Osteocyte (in vitro differentiated cells): Measurements from ENCODE around the gene ACOXL. TPM values are rescaled to one million over a fixed set of nuclear protein-coding genes. Genes with fewer than 3 reads are reported as not detected.

Experiments
- DNase-seq: peaks from one replicate; pipeline ENCODE4 v3.0.0; 2021; ENCODE audit warnings: mixed read lengths; ENCODE audit not compliant: unreplicated experiment; ENCODE audit errors: extremely low spot score
- H3K27ac Mint-ChIP-seq: one replicate; pipeline ENCODE4 v1.8.0; 2021; ENCODE audit warnings: mild to moderate bottlenecking, mixed read lengths; ENCODE audit not compliant: unreplicated experiment
- H3K27me3 Mint-ChIP-seq: one replicate; pipeline ENCODE4 v1.8.0; 2021; ENCODE audit warnings: mixed read lengths; ENCODE audit not compliant: unreplicated experiment
- H3K36me3 Mint-ChIP-seq: one replicate; pipeline ENCODE4 v1.8.0; 2021; ENCODE audit warnings: mixed read lengths; ENCODE audit not compliant: unreplicated experiment
- H3K4me1 Mint-ChIP-seq: one replicate; pipeline ENCODE4 v1.8.0; 2021; ENCODE audit warnings: mixed read lengths; ENCODE audit not compliant: unreplicated experiment
- H3K4me3 Mint-ChIP-seq: one replicate; pipeline ENCODE4 v1.8.0; 2021; ENCODE audit warnings: mild to moderate bottlenecking, moderate library complexity, mixed read lengths; ENCODE audit not compliant: unreplicated experiment
- H3K9me3 Mint-ChIP-seq: one replicate; pipeline ENCODE4 v1.8.0; 2021; ENCODE audit warnings: mixed read lengths; ENCODE audit not compliant: unreplicated experiment
- CTCF ChIP-seq: fragments of 200-600 bp; sonication (generic); IDR thresholded peaks from 2 replicates; pipeline ENCODE4 v1.5.0; 2021; ENCODE audit warnings: antibody characterized with exemption, mild to moderate bottlenecking, moderate library complexity
- total RNA-seq: library from RNA; stranded (reverse); gene quantifications from 2 replicates; pipeline ENCODE4 v1.2.1, GENCODE V29; 2021

Gene ACOXL
- total RNA-seq, 1 donor from 2014 or later = not detected

DNA sequence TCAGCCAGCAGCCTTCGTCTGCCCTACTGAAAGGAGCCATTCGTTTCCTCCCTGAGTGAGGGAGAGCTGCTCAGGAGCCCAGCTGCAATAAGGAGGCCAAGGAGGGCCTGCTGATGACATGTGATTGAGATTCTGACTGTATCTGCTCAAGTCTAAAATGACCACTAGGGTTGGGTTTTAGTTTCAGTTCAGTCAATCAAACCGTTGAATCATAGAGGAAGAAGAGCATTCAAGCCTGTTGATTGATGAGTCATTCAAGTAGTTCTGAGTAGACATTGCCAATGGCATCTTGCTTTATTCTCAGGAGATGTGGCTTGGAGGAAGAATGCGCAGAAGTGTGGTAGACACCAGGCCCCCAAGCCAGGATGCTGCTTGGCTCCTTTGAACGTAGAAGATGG, 368.4 kb downstream of the ACOXL start:
- Mint-ChIP-seq H3K4me1 (no peaks in the 10 kb centered on the region), H3K4me3 (no peak overlapping the region), H3K36me3 (no peaks in the 10 kb centered on the region), H3K27me3 (peaks cover 60% of the 10 kb centered on the region), H3K9me3 (no peaks in the 10 kb centered on the region), H3K27ac (no peak overlapping the region)
- DNase-seq = no peak
- no peak for TF ChIP-seq CTCF

- Mint-ChIP-seq H3K27ac (no peak overlapping the region), H3K4me3 (no peak overlapping the region), H3K9me3 (no peaks in the 10 kb centered on the region), H3K4me1 (no peaks in the 10 kb centered on the region), H3K36me3 (no peaks in the 10 kb centered on the region), H3K27me3 (peaks cover 66% of the 10 kb centered on the region)
- DNase-seq = no peak
- TF ChIP-seq CTCF = no peak
These were observed 369.2 kb downstream of the ACOXL start for GRCh38 chr2:111101592-111101991.

- no peak overlapping the region for H3K27ac Mint-ChIP-seq
- H3K36me3 Mint-ChIP-seq = no peaks in the 10 kb centered on the region
- H3K27me3 Mint-ChIP-seq = peaks cover 64% of the 10 kb centered on the region
- TF ChIP-seq CTCF = no peak
- H3K4me3 Mint-ChIP-seq = no peak overlapping the region
- no peaks in the 10 kb centered on the region for H3K4me1 Mint-ChIP-seq
- H3K9me3 Mint-ChIP-seq = no peaks in the 10 kb centered on the region
- no peak for DNase-seq
These were observed 369.8 kb downstream of the ACOXL start for GRCh38 chr2:111102216-111102615.

- DNase-seq = no peak
- Mint-ChIP-seq H3K27me3 (peaks cover 40% of the 10 kb centered on the region), H3K27ac (no peak overlapping the region), H3K36me3 (no peaks in the 10 kb centered on the region), H3K9me3 (no peaks in the 10 kb centered on the region), H3K4me1 (no peaks in the 10 kb centered on the region), H3K4me3 (no peak overlapping the region)
- no peak for TF ChIP-seq CTCF
These were observed 373.6 kb downstream of the ACOXL start for GRCh38 chr2:111105926-111106325.

DNA sequence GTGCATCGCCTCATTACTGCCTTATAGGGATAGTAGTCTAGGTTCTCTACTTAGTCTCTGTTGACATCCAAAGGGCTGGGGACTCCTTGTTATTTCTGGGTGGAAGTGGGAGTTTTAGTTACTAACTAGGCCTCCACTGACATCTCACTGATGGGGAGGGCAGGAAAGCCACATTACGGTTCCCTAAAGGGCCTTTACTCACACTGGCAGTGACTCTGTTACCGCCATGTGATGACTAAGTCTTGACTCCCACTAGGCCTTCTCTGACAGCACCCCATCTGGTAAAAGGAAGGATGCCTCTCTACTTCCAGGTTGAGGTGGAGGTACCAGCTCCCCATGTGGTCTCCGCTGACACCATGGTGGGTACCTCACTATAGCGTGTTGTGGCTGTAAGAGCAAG, 374.3 kb downstream of the ACOXL start:
- Mint-ChIP-seq H3K4me1 (no peaks in the 10 kb centered on the region), H3K36me3 (no peaks in the 10 kb centered on the region), H3K4me3 (no peak overlapping the region), H3K27me3 (peaks cover 39% of the 10 kb centered on the region), H3K27ac (no peak overlapping the region), H3K9me3 (no peaks in the 10 kb centered on the region)
- no peak for DNase-seq
- no peak for TF ChIP-seq CTCF
